Duodenal mucosa (tissue), 2 donors: Measurements from ENCODE around the gene PMVK.

ENCODE experiments used
- H3K27ac ChIP-seq: one replicate; pipeline ENCODE4 v1.7.0; 2013; ENCODE audit warnings: low read depth, low read length
- H3K27me3 ChIP-seq, 2 donors: one replicate each; pipeline ENCODE4 v1.7.0; 2013; ENCODE audit warnings: low read length in 2 of 2, control low read depth in 1 of 2; ENCODE audit not compliant: insufficient read depth in 2 of 2, control insufficient read depth in 1 of 2
- H3K36me3 ChIP-seq, 2 donors: one replicate each; pipeline ENCODE4 v1.7.0; 2013; ENCODE audit warnings: low read length in 2 of 2, control low read depth in 1 of 2; ENCODE audit not compliant: insufficient read depth in 2 of 2, control insufficient read depth in 1 of 2
- H3K4me1 ChIP-seq, 2 donors: one replicate each; pipeline ENCODE4 v1.7.0; 2013; ENCODE audit warnings: low read length in 2 of 2, control low read depth in 1 of 2; ENCODE audit not compliant: insufficient read depth in 2 of 2, control insufficient read depth in 1 of 2
- H3K4me3 ChIP-seq, 2 donors: one replicate each; pipeline ENCODE4 v1.7.0; 2013; ENCODE audit warnings: low read length in 2 of 2, low read depth in 1 of 2
- H3K9ac ChIP-seq, 2 donors: one replicate each; pipeline ENCODE4 v1.7.0; 2013; ENCODE audit warnings: low read length in 2 of 2, low read depth in 1 of 2
- H3K9me3 ChIP-seq, 2 donors: one replicate each; pipeline ENCODE4 v1.7.0; 2013; ENCODE audit warnings: low read length in 2 of 2, control low read depth in 1 of 2; ENCODE audit not compliant: control insufficient read depth in 1 of 2

Gene PMVK

DNA sequence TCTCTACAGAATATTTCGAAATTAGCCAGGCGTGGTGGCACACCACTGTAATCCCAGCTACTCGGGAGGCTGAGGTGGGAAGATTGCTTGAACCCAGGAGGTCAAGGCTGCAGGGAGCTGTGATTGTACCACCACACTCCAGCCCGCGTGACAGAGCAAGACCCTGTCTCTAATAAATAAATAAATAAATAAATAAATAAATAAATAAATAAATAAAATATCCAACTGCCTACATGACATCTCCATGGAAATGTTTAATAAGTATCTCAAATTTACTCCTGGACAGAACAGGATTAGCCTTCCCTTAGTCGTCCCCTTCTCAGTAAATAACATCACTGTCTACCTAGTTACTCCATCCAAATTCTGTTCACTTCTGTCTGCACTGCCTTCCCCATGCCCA, 37.5 kb downstream of the PMVK start:
- Histone ChIP-seq H3K27ac (no peak overlapping the region), H3K9ac (no peak overlapping the region), H3K36me3 (no peaks in the 10 kb centered on the region), H3K4me1 (no peaks in the 10 kb centered on the region), H3K4me3 (no peak overlapping the region), H3K9me3 (no peaks in the 10 kb centered on the region), H3K27me3 (no peaks in the 10 kb centered on the region)

DNA sequence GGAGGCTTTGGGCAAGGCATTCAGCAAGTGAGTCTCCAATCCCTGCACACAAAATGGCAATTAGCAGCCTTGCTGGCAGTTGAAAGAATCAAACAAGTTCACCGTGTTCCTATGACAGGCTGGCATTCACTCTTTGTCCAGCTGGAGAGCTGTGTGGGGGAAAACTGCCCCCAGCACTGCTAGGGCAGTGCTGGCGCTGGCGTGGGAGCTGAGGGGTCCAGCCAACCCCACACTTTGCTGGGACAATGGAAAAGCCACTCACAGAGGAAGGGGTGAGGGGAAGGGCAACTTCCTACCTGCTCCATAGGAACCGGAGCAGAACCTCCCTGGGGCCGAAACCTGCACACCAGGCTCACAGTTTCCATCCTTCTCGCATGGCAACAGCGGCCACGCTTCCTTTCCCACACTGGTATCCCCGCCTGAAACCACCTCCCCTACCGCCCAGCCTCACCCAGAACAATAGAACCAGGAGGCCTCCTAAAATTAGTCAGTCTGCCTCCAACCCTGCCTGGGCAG, 39.7 kb downstream of the PMVK start:
- H3K9ac ChIP-seq = no peak overlapping the region
- H3K4me3 ChIP-seq = no peak overlapping the region
- H3K27ac ChIP-seq = no peak overlapping the region
- no peaks in the 10 kb centered on the region for H3K9me3 ChIP-seq
- H3K27me3 ChIP-seq = no peaks in the 10 kb centered on the region
- H3K4me1 ChIP-seq = no peaks in the 10 kb centered on the region
- H3K36me3 ChIP-seq = no peaks in the 10 kb centered on the region

DNA sequence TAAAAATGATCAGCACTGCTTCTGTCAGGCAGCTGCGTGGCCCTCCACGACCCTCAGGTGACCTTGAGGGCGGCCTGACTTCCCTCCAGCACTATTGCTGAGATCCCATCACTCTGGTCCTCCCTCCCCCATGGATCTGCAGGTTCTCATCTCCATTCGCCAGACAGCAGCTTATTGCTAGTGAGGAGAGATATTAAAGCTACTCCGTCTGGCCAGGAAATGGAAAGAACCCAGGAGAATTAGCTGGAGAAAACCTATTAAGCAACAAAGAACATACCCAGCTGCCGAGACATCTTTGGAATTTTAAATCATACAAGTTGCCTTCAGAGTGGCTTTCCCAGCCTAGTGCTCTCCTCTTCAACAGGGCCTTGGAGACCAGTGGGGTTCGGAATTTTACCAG, 40.7 kb downstream of the PMVK start:
- Histone ChIP-seq H3K27ac (no peak overlapping the region), H3K36me3 (no peaks in the 10 kb centered on the region), H3K9me3 (no peaks in the 10 kb centered on the region), H3K27me3 (no peaks in the 10 kb centered on the region), H3K9ac (no peak overlapping the region), H3K4me1 (no peaks in the 10 kb centered on the region), H3K4me3 (no peak overlapping the region)

DNA sequence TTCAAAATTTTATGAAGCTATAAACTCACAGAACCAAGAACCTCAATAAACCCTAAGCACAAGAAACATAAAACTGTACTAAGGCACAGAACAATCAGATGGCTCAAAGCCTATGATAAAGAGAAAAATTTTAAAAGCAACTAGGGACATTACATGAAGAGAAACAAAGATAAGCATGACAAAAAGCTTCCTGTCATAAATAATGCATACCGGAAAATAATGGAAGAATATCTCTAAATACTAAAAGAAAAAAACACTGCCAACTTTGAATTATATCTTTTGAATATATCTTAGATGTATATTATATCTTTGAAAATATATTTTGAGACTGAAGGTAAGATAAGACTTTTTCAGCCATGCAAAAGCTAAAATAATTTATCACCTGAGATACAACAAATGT, 45.1 kb downstream of the PMVK start:
- no peaks in the 10 kb centered on the region for H3K9me3 ChIP-seq
- no peak overlapping the region for H3K9ac ChIP-seq
- no peaks in the 10 kb centered on the region for H3K36me3 ChIP-seq
- H3K4me3 ChIP-seq = no peak overlapping the region
- no peak overlapping the region for H3K27ac ChIP-seq
- H3K4me1 ChIP-seq = no peaks in the 10 kb centered on the region
- H3K27me3 ChIP-seq = peaks cover 0 to 8% of the 10 kb centered on the region in 2 donors

DNA sequence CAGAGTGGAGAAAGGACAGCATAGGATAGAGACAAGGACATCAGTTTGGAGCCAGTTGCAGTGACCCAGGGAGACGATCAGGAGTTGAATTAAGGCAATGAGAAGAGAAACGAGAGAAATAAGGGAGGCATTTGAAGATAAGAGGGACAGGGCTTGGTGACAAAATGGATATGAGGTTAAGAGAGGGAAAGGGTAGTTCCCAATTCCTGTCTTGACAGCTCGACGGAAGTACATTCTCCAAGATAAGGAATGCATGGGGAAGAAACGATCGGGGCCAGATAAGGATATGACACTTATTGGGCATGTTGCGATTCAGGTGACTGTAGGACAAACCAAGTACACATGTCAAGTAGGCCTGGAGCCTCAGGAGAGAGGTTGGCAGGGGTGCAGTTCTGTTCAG, 47.8 kb downstream of the PMVK start:
- Histone ChIP-seq H3K27me3 (peaks cover 0 to 8% of the 10 kb centered on the region in 2 donors), H3K27ac (no peak overlapping the region), H3K4me1 (peaks cover 0 to 11% of the 10 kb centered on the region in 2 donors), H3K4me3 (no peak overlapping the region), H3K9ac (no peak overlapping the region), H3K36me3 (no peaks in the 10 kb centered on the region), H3K9me3 (no peaks in the 10 kb centered on the region)

DNA sequence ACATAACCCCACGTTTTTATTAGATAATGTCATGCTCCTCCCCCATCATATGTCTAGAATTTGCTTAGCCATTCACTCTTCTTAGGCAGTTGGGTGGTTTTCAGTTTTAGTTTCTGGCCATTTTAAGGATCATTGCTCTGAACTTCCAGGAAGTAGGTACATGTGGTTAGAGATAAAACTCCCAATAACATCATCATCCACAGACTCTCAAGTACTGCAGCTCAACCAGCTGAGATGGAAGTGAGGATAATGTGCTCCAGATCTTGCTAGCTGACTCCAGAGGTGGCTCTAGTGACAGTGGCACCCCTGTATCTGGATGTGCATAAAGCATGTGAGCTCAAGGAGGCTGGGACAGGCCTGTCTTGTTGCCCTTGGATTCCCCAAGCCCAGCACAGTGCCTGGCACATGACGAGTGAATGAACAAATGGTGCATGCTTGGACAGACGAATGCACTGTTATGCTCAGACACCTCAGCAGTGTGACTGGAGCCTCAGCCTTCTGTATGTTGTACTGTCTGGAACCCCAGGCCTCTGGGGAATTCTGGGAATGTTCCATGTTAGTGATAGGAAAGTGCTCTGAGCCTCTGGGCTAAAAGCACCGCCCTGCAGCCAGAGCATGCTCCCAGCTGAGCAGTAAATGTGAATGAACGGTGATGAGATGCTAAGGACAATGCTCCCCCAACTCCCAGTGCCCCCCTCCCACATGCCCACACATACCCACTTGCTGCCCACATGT, 50.1 kb downstream of the PMVK start:
- H3K27ac ChIP-seq = no peak overlapping the region

DNA sequence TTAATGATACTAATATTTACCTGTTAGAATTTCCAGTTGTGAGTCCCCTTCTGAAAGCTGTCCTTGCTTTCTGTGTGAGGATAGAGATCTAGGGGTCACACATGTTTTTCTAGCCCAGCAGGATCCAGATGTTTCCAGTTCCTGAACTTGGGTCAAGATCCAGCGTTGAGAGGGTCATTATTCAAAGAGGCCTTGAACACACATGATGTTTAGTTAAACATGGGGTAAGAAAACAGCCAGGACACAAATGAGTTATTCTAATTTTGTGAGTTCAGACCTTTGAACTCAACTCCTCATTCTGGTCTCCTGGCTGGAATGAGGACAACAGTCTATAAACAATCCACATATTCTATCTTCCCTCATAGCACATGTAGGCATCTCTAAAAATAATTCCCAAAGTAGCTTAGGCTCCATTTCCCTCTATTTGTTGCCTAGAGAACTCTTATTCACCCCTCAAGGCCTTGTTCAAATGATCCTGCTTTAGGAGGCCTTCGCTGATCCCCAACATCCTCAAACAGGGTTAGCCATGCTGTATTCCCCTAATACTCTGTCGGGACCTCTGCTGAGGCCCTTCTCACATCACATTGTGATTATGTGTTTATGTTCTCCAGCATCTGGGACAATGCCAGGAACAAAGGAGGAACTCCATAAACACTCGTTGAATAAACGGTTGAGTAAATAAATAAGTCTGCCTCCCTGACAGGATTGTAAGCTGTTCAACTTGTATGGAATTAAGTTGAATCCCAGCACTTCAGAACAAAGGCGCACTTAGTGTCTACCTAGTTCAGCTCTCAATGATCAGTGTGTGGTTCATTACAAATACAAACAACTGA, 51.4 kb downstream of the PMVK start:
- Histone ChIP-seq H3K36me3 (no peaks in the 10 kb centered on the region), H3K9me3 (no peaks in the 10 kb centered on the region), H3K9ac (no peak overlapping the region), H3K27me3 (peaks cover 0 to 8% of the 10 kb centered on the region in 2 donors), H3K27ac (no peak overlapping the region), H3K4me1 (peaks cover 0 to 12% of the 10 kb centered on the region in 2 donors), H3K4me3 (no peak overlapping the region)

More for the DNA sequence above, 50.1 kb downstream of the PMVK start:
- Histone ChIP-seq H3K4me1 (peaks cover 0 to 12% of the 10 kb centered on the region in 2 donors), H3K36me3 (no peaks in the 10 kb centered on the region), H3K9ac (no peak overlapping the region), H3K27me3 (peaks cover 0 to 8% of the 10 kb centered on the region in 2 donors), H3K9me3 (no peaks in the 10 kb centered on the region), H3K4me3 (no peak overlapping the region)

DNA sequence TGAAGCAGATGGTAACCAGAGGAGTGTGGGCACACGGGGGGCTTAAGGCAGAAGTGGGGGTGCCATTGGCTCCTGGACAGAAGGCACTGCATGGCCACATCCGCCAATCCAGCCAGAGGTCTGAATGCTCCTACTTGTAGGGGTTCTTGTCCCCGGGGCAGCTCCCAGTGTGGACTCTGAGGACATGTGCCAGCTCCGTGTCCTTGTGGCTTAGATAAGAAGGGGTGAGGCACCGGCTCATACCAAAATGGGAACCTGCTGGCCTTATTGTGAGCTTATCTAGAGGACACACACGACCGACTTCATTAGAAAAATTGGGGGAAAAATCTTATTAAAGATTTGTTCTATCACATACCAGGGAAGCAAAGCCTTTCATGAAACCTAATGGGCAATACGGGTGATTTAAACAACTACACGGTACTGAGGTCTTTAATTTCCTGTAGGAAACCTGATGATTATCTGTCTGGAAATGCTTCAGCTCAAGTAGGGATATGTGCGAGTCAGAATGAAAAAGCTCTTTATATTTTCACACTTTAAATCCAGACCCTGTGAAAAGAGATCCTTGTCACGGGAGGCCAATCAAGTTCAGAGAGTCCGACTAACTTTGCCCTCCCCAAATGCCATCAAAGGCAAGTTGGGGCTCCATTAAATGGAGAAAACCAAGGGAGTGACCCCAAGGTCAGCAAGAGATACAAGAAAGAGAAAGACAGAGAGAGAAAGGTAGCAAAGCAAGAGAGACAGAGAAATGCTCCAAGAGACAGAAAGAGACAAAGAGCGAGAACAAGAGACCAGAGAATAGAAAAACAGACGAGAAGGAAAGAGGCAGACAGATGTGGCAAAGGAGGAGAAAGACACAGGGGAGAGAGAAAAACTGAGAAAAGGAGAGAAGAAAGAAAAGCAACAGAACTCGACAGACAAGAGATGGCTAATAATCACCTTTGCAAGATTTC, 52.3 kb downstream of the PMVK start:
- Histone ChIP-seq H3K9me3 (no peaks in the 10 kb centered on the region), H3K9ac (no peak overlapping the region), H3K27me3 (peaks cover 0 to 7% of the 10 kb centered on the region in 2 donors), H3K27ac (no peak overlapping the region), H3K4me3 (no peak overlapping the region), H3K36me3 (no peaks in the 10 kb centered on the region), H3K4me1 (peaks cover 0 to 12% of the 10 kb centered on the region in 2 donors)

DNA sequence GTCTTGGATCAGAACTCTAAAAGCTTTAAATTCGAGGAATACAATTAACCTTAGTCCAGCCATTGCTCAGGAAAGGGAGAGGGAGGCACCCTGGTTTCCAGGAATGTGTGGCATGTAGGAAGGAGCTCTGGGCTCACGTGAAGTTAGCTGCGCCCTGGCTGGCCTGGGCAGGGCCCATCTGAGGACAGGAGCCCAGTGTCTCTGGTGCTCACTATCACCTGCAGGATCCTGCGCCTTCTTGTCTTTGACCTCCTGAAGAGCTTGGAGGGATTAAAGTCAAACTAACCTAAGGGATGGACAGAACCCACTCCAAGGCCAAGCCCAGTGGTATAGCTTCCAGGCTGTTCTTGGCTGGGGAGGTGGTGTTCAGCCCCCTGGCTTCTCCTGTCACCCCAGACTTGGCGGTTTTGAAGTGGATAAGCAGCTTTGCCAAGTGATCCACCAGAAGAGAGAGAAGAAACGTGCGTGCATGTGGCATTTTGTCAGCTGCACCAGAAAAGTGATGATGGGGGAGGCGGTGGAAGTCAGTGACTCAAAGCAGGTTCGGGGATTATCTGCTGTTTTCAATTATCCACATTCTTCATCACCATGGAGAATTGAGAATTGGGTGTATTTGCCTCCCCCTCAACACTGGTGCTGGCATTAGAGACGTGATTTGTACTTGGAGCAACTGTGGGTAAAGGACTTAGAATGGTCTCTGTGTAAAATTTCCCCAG, 54.5 kb downstream of the PMVK start:
- no peaks in the 10 kb centered on the region for H3K36me3 ChIP-seq
- no peak overlapping the region for H3K27ac ChIP-seq
- peaks cover 9 to 23% of the 10 kb centered on the region in 2 donors for H3K4me1 ChIP-seq
- no peak overlapping the region for H3K4me3 ChIP-seq
- no peaks in the 10 kb centered on the region for H3K27me3 ChIP-seq
- no peak overlapping the region for H3K9ac ChIP-seq
- H3K9me3 ChIP-seq = no peaks in the 10 kb centered on the region
